ENCODE measurements around the gene ARMH3.
"Not testable (repeated sequence)": the region's sequence is repeated elsewhere in the genome, so short reads cannot be mapped to it uniquely, and the experiment has no call there.

ARMH3 gene

GRCh38 chr10:101986624-101986971 lies 69.4 kb downstream of the ARMH3 start:
- peak; percentile 52 for DNase-seq (ENCODE audit: low spot score)

- DNase-seq (ENCODE audit: low spot score): not testable (repeated sequence)
These were observed 75.3 kb downstream of the ARMH3 start for GRCh38 chr10:101980677-101981076.

GRCh38 chr10:101974091-101974971 lies 81.6 kb downstream of the ARMH3 start:
- DNase-seq (ENCODE audit: low spot score): peak; percentile 62

- no peak for DNase-seq (ENCODE audit: low spot score)
These were observed 83.2 kb downstream of the ARMH3 start for GRCh38 chr10:101972761-101973160.

GRCh38 chr10:101969412-101969922 lies 86.5 kb downstream of the ARMH3 start:
- DNase-seq (ENCODE audit: low spot score): no peak

- DNase-seq (ENCODE audit: low spot score): no peak
These were observed 87.0 kb downstream of the ARMH3 start for GRCh38 chr10:101968940-101969321.

GRCh38 chr10:101968286-101968939 lies 87.6 kb downstream of the ARMH3 start:
- DNase-seq (ENCODE audit: low spot score): no peak

GRCh38 chr10:101967713-101968112 lies 88.3 kb downstream of the ARMH3 start:
- no peak for DNase-seq (ENCODE audit: low spot score)

- DNase-seq (ENCODE audit: low spot score): no peak
These were observed 88.9 kb downstream of the ARMH3 start for GRCh38 chr10:101967119-101967518.

GRCh38 chr10:101965075-101965765 lies 90.8 kb downstream of the ARMH3 start:
- DNase-seq (ENCODE audit: low spot score): no peak

- DNase-seq (ENCODE audit: low spot score): no peak
These were observed 94.1 kb downstream of the ARMH3 start for GRCh38 chr10:101961591-101962498.

- DNase-seq (ENCODE audit: low spot score): no peak
These were observed 95.0 kb downstream of the ARMH3 start for GRCh38 chr10:101960879-101961395.

GRCh38 chr10:101959346-101959916 lies 96.5 kb downstream of the ARMH3 start:
- DNase-seq (ENCODE audit: low spot score): peak; percentile 78

GRCh38 chr10:101958691-101959090 lies 97.3 kb downstream of the ARMH3 start:
- no peak for DNase-seq (ENCODE audit: low spot score)

- no peak for DNase-seq (ENCODE audit: low spot score)
These were observed 99.1 kb downstream of the ARMH3 start for GRCh38 chr10:101956898-101957297.

GRCh38 chr10:101956117-101956516 lies 99.9 kb downstream of the ARMH3 start:
- DNase-seq (ENCODE audit: low spot score): no peak

- DNase-seq (ENCODE audit: low spot score): no peak
These were observed 103.8 kb downstream of the ARMH3 start for GRCh38 chr10:101952191-101952590.

GRCh38 chr10:101950213-101950612 lies 105.8 kb downstream of the ARMH3 start:
- no peak for DNase-seq (ENCODE audit: low spot score)

- no peak for DNase-seq (ENCODE audit: low spot score)
These were observed 114.1 kb downstream of the ARMH3 start for GRCh38 chr10:101941871-101942270.

- DNase-seq (ENCODE audit: low spot score): no peak
These were observed 115.1 kb downstream of the ARMH3 start for GRCh38 chr10:101940916-101941315.

- no peak for DNase-seq (ENCODE audit: low spot score)
These were observed 116.2 kb downstream of the ARMH3 start for GRCh38 chr10:101939729-101940128.

Data from pons (tissue), 1 donor.